Stimulated activated CD4-positive, alpha-beta T cell treated with anti-CD3 and anti-CD28 coated beads, TNF-alpha, amount 100 ng/mL, for 1 hour (primary cell): ENCODE data around the gene CXCR4.
A peak's percentile ranks its signal among the peaks of the same experiment; 100 is the strongest.

Source experiments
- DNase-seq, 3 donors: peaks; one replicate each; pipeline ENCODE4 v3.0.0-alpha.2; 2020; ENCODE audit warnings: low read depth in 3 of 3, low spot score in 1 of 3

Gene CXCR4

DNA sequence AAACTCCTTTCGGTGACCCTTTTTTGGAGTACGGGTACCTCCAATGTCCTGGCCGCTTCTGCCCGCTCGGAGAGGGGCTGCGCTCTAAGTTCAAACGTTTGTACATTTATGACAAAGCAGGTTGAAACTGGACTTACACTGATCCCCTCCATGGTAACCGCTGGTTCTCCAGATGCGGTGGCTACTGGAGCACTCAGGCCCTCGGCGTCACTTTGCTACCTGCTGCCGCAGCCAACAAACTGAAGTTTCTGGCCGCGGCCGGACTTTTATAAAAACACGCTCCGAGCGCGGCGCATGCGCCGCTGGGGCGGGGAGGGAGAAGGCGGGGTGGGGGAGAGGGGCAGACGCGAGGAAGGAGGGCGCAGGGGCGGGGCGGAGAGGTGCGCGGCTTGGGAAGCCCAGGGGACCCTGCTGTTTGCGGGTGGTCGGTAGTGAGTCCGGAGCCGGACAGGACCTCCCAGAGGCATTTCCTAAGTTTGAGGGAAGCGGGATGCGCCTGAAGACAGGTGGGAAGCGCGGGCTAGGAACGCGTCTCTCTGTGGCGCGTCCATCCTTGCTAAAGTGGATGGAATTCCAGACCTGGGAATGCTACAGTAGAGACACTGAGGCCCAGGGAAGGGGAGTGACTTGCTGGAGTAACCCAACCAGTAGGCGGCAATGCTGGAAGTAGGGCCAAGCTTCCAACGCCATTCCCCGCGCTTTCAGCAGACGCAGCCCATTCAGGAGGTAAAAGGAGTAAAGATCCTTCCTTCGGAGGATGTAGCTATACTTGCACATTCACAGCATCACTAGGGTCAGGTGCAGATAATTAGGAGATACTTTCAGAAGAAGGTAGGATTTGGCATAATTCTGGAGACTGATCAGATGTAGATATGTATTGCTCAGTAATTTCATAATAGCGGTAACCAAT is at the start of gene CXCR4:
Gene CXCR4 (minus strand): TSS at position 241 of the 910 bp plus-strand sequence. CDS start 89 bp downstream, at position 152.
- DNase-seq: peak; percentile 69 to 94 (median 82)

DNA sequence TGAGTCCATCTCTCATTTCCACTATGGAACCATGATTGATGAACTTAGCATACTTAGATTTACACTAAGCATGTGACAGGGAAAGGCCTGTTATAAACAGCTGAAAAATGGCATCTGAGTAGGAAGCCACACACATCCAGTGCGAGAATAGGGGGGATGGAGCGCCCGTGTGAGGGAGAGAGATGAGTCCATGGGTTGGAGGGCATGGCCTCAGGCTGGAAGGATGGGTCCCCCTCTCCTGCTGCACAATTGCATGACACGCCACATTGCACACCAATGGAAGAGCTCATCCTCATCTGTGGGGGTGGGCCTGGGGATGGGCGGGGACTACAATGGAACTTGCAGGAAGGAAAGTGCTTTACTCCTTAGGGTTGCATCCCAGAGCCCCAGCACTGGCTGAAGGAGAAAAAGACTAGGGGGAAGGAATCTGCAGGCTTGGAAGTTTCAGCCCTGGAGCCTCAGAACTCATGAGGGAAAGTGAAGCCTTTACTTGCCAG is 46.4 kb upstream of the CXCR4 start:
- DNase-seq: no peak

DNA sequence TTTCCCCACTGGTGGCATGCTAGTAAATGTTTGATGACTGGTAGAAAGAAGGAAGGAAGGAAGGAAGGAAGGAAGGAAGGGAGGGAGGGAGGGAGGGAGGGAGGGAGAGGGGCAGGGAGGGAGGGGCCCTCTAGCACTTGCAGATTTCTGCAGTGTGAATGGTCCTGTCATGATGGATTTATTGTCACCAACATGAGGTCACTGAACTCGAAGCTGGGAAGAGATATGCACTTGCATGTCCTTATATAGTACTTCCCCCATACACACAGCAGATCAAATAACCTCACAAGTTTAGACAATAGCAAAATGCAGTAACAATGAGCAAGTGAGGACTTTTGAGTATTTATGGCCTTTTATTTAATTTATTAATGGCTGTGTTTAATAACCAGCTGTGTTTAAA is 44.5 kb upstream of the CXCR4 start:
- no peak for DNase-seq

DNA sequence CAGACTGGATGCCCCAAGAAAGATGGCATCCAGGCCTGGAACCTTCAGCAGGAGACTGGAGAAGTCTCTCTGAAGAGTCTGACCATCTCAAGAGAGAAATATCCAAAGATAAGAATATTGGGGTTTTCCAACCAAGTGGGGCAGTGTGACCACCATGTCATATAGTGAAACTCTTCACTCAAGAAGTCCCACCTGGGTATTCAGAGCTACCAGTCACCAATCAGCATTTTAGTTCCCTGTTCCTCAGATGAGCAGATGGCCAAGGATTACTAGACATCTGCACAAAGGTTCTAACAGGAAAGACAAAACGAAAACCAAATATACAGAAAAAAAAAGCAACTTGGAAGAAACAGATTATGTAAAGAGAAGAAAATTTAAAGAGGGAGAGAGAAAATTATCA is 38.5 kb upstream of the CXCR4 start:
- DNase-seq: no peak

DNA sequence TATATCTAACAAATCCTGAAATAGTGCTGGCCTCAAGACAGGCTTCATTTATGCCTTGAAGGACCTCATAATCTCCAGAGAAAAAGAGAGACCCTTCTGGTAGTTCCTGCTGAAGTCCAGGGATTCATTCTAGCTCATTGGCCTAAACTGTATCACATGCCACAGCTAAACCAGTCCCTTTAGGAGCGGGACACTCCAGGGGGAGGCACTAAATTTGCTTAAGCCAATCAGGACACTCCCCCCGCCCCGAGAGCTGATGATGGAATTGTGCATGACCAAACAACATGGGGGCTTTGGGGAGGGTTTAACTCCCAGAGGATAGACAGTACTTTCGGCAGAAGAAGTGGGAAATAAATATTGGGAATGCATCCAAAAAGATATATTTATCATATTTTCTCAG is 36.4 kb upstream of the CXCR4 start:
- DNase-seq: no peak

DNA sequence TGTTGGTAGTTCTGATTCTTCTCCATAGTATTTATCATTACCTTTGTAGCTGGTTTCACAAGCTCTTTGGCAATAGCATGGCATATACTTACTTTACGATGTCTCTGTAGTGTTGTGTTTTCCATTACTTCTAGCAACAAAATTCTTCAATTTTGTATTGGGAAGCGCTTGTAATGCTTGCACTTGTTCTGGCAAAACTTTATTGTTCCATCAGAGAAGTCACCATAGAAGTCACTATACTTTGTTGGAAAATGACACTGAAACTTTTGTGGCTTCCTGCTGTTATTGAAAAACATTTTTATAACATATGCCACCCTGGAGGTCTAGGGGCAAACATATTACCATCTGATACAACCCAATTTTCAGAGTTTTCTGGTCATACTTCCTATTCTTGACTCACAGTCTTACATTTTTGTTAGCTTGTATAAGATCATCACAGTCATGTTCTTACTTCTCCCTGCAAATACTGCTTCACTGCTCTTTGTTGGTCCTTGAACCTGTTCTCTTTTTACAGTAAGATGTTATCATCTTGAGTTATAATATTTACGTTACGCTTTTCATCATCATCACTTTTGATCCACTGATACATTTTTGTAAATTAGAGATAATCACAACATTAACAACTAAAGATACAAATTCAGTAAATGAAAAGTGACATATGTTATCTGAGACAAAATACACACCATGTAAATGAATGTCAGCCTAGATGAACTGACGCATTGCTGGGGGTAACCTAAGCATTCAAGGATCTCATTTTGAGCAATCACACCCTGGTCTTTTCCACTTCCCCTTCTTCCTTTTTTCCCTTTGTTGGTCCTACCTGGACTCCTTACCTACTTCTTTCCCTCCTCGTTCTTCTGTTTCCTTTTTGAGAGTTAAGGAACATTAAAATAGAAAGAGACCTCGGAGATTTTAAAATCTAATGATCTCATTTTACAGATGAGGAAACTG is 33.3 kb upstream of the CXCR4 start:
- DNase-seq: no peak

DNA sequence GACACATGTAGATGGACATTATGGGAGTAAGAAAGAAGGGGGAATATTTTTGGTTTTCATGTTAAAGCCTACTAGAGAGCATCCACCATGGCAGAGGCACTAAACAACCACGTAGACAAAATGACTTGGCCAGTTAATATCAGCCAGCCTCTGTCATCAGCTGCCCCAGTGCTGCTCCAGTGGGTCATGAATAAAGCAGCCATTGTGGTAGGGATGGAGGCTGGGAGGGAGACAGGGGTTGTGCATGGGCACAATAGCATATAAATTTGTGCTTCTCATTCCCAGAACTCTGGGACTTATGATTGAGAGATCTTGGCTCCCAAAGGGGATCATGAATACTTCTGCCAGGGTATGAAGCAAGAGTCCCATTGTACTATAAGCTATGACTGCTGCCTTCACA is 31.1 kb upstream of the CXCR4 start:
- DNase-seq: no peak

DNA sequence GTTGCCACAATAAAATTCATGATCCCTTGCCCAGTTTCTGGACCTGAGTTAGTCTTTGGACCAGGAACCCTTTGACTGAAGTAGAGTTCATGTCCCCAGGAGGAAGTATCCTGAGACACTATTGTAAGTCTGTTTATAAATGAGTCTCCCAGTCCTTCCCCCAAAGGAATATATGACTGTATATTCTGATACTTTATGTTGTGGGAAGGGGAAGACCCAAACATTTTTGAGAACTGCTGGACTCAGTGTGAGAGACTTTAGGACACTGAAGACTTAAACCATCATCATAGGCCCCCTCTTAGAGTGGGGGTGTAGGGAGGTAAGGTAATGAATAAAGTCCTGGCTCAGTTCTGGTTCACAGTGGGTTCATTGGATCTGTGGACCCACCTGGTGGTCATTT is 28.6 kb upstream of the CXCR4 start:
- no peak for DNase-seq

DNA sequence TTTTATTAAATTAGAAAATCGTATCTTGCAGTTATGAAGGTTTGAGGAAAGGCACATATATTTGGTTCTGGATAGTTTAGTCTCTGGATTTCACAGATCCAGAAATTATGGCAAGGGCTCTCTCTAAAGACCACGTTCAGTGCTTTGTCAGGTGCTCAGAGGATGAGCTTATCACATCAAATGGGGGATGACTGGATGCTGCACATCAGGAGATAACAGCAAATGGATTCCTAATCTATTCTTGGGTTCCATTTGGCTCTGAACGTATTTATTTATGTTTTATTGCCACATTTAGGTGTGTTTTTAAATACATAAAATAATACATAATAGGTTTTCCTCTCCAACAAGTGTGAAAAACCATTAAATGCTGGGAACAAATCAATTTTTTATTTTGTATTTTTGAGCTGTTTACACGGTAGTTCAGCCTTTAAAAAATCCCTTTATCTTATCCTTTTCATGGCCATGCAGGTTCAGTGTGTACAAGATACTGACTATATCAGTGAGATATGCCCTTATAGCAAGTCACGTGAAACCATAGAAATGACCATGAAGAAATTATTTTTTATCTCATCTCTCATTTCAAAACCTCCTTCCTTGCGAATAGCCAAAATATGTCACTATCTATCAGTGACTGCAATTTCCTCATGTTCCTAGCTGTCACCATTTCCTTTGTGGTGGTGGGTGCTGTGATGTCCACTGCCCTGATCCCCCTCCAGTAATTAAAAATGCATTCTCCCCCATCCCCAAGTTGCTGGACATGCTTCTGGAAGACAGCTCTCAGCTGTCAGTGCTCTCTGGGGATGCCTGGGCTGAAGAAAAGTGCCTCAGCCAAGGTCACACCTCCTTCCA is 25.9 kb upstream of the CXCR4 start:
- DNase-seq: no peak

DNA sequence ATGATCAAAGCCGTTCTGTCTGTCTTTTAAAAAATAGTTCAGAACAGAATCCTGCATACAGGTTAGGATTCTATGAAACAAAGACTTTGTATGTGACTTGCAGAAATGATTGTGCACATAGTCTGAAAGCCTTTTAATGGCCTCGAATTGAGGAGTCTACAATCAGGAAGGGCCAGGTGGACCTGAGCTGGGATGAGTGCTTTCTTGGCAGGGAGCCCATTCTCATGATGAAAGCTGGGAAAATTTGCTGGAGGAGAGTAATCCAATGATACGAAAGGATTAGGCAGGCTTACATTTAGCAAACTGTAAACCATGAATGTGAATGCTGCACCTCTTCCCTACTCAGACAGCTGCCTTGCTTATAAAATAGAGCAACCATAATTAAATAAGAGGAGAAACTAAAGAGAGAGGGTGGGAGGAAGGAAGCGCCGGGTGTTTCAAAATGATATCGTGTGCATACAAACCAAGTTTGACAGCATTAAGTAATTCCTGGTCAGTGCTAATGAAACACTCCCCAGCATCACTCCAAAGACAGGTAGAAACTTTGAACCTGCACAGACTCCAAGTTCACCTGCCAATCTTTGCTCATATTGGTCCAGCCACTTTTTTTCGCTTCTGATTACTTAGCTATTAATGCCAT is 23.7 kb upstream of the CXCR4 start:
- DNase-seq: no peak

DNA sequence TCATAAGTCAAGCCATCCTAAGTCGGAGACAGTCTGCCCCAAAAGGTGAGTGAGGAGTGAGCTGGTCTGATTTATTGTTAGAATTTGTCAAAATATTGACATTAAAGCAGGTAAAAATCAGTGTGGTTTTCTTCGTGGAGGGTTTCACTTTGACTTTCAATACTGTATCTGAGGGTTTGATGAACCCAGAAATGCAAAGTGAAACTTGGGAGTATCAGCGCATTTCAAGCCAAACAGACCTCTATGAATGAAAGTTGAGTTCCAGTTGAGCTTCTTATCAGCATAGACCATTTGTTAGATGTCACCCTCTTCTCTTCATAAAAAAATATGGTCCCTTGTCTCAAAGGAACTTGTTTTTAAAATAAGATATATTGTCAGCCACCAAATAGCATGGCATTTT is 21.7 kb upstream of the CXCR4 start:
- DNase-seq: no peak

DNA sequence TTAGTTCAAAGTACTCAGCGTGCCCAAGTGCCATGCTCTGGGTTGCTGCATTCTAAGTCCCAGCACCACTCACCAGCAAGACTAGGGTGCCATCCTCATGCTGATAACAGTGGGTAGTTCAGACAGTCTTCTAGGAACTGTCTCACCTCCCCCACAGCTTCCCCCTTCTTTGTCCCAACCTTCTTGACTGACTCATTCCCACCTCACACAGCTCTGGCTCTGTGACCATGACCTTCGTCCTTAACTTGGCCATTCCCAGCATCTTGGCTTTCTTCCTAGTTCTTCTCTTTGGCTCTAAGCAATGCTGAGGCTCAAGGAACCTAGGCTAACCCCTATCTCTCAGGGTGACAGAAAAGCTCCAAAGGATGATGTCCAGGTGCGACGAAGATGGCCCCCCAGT is 20.0 kb upstream of the CXCR4 start:
- no peak for DNase-seq

DNA sequence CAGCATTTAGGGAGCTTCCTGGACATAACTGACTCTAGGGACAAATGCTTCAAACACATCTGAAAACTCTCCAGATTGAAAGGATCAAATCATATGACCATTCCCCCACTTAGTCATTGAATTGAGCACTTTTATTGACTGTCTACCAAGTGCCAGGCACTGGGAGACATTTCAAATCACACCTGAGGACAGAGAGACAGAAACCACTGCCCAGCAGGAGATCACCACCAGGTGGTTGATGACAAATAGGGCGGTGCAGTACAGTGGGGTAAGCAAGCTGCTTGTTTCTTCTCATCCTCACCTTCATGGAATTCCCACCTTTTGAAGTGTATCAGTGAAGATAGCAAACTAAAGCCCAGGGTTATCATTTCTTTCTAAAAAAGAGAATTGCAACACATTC is 19.0 kb upstream of the CXCR4 start:
- DNase-seq: no peak

DNA sequence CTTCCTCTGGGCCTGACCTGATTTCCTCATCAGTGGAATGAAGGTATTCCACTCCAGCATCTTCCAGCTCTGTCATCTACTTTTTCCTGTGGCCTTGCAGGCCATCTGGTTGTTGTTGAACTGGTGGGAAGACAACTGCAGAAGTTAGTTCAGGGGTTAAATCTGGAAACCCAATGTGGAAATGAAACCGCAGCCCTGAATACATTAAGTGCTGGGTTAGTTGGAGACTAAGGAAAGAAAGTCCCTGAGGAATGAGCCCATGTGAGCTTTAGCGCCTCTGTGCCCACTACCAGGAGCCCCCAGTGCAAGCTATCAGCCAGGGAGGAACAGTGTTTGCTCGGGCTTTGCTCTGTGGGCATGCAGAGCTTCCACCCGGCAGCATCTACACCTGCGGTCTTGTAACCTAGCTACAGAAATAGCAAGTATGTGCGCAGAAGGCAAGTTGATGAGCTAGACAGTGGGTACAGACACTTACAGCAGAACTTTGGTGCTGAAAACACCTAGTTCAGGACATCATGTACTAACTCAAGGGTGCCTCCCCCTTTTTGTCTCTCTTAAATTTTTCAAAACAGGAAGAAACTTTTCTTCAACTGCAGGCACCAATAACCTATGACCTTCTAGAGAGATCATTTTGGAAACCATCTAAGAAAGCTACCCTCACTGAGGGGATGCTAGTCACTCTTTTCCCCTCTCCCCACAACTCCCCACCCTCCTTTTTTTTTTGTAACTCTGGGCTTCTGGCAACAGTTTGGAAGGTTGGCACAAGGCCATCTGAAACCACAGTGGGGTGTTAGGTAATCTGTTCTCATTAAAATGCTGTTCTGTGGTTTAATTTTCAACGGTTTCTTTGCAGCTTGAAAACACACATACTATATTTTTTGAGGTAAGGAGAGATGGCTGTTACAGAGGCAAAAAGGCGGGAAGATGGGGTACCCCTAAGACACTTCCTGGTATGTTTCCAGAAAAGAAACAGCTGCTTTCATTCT is 18.3 kb upstream of the CXCR4 start:
- DNase-seq: peak in 2 of 3 donors; percentile 59 to 61

DNA sequence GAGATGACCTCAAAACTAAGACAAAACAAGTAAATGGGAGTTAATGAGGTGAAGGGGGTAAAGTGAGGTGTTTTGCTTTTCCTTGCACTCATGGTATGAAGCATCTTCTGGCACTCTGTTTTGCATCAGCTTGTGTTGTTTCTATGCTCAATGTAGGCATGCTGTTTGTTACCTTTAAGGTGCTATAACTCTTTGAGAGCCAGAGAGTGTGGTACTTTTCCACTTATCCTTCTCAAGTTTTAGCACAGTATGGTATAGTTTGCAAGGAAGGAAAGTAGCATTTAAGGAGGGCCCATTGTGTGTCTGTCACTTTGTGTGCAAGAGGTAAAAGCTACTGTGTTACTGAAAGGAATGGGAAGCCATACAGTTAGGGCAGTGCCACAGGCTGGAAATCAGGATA is 17.5 kb upstream of the CXCR4 start:
- DNase-seq: no peak

DNA sequence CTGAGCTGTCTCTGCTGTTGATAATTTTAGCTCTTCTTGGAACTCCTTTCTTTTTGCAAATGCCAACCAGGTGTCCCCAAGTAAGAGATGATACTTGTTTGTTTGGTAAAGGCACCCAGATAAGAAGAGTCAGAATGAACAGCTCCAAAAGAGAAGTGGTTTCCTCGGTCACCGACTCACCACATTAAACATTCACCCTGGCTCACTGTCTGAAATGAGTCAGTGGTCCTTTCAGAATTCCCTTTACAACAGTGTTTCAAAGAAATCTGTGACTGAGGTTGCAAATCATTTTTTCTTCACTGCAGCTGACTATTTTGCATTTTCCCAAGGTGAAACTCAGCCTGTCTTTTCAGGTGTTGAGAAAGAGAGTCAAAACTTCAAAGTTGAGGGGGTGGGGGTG is 16.2 kb upstream of the CXCR4 start:
- DNase-seq: peak in 1 of 3 donors; percentile 30

DNA sequence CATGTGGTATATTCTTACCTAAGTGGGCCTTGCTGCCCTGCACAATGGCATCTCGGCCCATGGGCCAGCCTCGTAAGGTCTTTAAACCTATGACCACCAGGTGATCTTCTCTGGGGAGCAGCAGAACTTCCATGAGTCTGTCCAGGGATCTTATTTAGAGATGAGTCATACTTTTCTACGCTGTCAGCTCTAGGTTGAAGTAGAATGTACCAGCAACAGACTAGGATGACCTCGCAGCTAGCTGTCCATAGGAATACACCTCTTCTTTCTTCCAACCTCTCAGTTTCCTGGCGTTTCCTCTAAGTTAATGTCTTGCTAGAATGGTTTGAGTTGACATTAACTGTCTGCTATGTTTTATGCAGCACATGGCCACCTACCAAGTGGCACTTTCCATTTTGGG is 15.6 kb upstream of the CXCR4 start:
- DNase-seq: no peak

DNA sequence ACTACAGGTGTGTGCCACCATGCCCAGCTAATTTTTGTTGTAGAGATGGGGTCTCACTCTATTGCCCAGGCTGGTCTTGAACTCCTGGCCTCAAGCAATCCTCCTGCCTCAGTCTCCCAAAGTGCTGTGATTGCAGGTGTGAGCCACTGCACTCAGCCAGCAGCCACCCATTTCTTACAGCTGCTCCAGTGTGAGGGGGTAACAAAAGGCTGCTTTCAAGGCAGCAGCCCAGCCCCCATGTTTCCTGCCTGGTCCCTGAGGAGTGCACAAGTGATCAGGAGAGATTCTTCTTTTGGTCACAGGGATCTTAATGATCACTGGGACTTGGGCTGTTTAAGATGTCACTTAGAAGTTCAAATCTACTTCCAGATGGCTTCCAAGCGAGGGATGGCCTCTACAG is 15.2 kb upstream of the CXCR4 start:
- no peak for DNase-seq

DNA sequence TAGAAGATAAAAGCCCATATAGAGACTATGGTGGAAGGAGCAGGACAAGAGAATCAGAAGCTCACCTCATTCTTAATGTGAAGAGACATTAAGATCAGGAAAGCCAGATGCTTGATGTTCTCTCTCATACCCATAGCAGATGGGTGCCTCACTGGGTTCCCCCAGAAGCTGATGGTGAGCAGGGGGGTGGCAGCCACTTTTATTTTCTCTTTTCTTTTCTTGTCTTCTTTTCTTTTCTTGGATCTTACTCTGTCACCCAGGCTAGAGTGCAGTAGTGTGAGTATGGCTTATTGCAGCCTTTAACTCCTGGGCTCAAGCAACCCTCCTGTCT is 14.8 kb upstream of the CXCR4 start:
- no peak for DNase-seq
